ENCODE data around the gene AIF1L.

DNA sequence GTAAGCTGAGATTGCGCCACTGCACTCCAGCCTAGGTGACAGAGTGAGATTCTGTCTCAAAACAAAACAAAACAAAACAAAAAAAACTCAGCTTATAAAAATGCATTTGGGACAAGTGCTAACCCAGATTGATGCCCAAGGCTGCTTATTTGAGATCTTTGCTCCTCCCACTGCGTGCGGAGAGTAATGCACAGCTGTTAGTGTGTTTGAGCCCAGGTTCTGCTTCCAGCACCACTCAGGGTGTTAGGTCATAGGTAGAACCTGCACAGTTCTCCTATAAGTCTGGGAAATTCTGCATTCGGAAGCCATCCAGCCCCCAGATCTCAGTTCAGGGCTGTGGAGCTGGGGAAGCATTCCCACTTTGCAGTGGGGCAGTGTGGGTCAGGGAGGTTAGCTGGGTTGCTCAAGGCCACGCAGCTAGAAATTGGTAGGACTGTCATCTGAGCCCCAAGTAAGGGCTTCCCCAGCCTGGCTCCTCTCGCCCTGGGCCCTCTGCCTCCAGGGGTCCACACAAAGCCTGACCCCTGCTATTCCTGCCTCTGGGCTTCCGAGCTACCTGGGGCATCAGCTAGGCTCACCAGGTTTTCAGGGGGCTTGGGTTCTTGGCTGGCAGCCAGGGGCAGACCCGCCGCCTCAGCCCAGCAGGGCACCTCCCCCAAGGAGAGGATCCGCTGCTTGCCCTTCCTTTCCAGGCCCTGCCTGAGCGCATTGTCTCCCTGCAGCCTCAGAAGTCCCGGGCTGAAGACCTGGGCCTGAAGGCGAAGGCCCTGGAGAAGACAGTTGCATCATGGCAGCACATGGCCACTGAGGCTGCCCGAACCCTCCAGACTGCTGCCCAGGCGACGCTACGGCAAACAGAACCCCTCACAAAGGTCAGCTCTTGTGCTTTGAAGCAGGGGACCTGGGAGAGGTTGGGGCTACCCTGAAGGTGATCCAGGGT lies 17.6 kb upstream of the AIF1L start:
- TF ChIP-seq, protein P1, sequence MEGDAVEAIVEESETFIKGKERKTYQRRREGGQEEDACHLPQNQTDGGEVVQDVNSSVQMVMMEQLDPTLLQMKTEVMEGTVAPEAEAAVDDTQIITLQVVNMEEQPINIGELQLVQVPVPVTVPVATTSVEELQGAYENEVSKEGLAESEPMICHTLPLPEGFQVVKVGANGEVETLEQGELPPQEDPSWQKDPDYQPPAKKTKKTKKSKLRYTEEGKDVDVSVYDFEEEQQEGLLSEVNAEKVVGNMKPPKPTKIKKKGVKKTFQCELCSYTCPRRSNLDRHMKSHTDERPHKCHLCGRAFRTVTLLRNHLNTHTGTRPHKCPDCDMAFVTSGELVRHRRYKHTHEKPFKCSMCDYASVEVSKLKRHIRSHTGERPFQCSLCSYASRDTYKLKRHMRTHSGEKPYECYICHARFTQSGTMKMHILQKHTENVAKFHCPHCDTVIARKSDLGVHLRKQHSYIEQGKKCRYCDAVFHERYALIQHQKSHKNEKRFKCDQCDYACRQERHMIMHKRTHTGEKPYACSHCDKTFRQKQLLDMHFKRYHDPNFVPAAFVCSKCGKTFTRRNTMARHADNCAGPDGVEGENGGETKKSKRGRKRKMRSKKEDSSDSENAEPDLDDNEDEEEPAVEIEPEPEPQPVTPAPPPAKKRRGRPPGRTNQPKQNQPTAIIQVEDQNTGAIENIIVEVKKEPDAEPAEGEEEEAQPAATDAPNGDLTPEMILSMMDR (optimal IDR thresholded peaks at IDR 0.05 in 1 of 3, IDR thresholded peaks at IDR 0.05 in 1 of 3, conservative IDR thresholded peaks at IDR 0.05 in 1 of 3; ENCODE audit: extremely low read depth in 1 of 3, insufficient read depth in 2 of 3, low read length in 3 of 3): no peak
- no peak for TF ChIP-seq EZH2 (IDR thresholded peaks at IDR 0.05; ENCODE audit: low read length)
